Skin of body (tissue), 2 donors: ENCODE results near the gene AGK. TPM values are rescaled to one million over a fixed set of nuclear protein-coding genes. Genes with fewer than 3 reads are reported as not detected.
"Not testable (repeated sequence)": the region's sequence is repeated elsewhere in the genome, so short reads cannot be mapped to it uniquely, and the experiment has no call there.

Experiments
- DNase-seq: peaks from one replicate; lab custom pipeline; 2025; lab: John Stamatoyannopoulos, UW
- total RNA-seq: library from RNA; depleted of rRNA; stranded (reverse); fragments of >200 nt; gene quantifications from one replicate; pipeline ENCODE4 v1.2.3, GENCODE V29; 2014

The AGK gene
- total RNA-seq, 1 donor from 2014 or later = 29.9 TPM

DNA sequence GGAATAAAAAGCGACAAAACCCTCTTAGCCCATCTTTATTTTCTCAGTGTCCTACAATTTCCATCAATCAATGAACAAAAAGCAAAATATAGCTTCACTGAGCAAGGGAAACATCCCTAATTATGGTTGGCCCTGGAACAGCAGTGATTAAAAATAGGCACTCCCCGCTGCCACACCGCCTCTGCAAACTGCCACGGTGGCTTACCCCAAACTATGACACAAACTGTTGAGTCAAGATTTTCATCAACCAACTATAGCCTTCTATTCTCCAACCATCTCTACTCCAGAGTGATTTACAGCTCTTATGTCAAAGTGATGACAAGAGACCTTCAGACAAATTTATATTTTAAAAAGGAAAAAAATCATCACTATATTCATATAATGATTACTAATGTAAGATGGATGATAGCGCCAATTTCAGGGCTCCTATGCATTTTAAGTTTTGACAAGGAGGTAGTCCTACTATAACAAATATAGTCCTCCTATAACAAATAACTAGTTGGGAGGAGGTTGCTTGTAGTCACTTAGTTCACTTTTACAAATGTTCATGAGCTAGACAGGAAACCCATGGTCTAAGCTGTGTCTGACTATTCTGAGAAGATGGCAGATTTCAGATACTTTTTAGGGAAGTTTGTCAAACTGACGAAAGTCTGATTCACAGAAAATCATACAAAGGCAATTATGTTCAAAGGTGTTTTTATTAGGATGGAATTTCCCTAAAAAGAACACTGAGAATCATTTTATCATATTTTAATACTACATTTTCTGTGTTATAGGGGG lies 124.4 kb downstream of the AGK start:
- no peak for DNase-seq

DNA sequence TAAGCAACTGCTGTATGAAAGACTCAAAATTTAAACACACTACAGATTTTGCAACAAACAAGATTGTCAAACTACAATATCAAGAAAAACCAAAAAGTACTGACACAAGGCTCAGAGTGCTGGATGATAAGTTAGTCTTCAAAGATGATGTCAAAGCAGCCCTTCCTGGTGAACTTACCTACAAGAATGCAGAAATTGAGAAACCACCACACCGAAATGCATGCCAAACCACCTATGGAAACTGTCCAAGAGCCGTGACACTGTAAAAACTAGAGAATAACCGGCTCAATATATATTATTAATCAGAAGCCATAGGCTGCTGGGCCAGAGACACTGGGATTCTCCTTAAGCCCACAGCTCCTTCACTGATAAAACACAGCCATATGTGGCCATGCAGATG lies 125.4 kb downstream of the AGK start:
- DNase-seq = no peak

DNA sequence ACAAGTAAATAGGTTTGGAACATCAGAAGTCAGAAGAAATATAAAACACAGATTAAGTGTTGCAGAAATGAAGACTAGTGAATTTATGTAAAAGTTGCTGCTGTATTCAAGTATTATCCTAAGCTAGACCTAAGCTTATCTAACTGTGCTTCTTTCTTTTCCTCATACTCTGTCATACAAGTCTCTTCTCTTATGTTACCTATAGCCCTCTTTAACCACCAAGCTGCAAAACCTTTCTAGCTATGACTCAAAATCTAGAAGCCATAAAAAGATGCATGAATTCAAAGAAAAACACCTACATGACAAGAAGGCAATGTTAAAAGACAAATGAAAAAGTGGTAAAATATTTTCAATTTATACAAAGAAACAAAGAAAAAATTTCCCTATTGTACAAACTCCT lies 127.8 kb downstream of the AGK start:
- no peak for DNase-seq

DNA sequence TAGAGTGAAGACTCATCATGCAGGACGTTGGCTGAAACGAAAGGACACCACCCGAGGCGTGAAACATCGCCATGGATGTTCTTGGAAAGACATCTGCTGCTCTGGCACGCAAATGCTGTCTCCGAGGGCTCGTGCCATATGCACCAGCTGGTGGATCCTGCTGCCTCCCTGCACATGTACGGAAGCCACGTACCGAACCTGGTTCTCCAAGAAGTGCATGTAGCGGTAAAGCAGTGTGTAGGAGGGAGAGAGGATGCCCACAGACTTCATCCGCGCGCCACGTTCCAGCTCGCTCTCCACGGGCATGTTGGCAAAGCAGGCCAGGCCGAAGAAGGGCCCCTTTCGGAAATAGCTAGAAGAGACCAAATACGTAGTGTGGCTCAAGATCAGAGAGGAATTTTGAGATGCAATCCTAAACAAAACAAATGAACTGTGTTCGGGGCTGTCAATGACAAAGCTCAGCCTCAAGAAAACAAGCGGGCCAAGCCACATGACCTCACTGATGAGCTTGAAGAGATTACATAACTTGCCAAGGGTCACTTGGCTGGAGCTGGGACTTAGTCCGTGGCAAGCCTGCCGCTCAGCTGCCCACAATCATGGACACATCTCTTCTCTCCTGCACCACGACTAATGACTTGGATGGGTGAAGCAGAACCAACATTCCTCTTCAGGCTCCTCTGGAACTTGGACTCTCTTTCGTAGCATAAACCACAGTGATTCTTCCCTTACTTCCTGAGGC lies 134.2 kb downstream of the AGK start:
- DNase-seq = no peak

DNA sequence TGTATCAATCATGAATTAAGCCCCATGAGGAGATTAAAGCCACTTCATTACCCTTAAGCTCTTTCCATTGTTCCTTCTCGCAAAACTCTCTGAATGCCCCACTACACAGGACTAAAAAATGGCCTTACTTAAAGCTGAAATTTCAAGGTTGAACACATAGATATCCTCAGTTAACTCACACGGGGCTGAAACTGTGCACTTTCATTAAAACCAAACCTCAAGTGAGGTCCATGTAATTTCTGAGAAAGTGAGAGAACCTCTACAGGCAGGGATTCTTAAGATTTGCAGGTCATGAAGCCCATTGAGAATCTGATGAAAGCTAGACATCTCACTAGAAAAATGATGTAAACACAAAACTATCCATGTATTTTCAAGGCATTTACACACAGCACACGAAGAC lies 134.9 kb downstream of the AGK start:
- no peak for DNase-seq

DNA sequence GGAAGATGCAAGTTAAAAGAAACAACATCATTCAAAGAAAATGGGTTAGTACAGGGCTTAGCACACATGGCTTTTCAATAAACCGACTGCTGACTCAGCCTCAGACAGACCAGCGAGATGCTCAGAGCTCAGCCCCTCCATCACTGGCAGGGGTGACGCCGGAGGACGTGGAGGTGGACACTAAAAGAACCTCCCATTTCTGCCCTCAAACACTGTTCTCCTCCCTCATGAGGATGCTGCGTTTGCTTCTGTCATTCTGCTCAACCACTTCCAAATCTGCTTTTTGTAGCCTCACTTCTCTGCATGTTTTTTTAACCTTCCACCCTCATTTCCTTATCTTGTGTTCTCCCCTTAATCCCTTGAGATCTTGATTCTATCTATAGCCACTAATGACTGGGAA lies 135.5 kb downstream of the AGK start:
- no peak for DNase-seq

DNA sequence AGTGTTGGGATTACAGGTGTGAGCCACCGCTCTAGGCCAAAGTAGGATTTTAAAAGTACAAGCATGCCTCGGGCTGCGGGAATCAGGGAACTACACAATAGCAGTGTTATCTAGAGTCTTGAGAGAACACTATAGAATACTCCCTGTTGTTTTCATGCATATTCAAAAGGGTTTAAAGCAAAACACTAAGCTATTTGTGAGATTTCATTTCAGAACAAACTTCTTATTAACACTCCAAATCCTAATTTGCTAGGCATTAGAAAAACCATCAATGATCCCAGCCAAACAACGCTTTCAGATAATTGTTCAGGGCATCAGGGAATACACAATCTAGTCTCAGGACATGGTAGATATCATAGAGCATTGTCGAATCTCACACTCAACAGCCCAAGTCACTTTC lies 136.8 kb downstream of the AGK start:
- no peak for DNase-seq

DNA sequence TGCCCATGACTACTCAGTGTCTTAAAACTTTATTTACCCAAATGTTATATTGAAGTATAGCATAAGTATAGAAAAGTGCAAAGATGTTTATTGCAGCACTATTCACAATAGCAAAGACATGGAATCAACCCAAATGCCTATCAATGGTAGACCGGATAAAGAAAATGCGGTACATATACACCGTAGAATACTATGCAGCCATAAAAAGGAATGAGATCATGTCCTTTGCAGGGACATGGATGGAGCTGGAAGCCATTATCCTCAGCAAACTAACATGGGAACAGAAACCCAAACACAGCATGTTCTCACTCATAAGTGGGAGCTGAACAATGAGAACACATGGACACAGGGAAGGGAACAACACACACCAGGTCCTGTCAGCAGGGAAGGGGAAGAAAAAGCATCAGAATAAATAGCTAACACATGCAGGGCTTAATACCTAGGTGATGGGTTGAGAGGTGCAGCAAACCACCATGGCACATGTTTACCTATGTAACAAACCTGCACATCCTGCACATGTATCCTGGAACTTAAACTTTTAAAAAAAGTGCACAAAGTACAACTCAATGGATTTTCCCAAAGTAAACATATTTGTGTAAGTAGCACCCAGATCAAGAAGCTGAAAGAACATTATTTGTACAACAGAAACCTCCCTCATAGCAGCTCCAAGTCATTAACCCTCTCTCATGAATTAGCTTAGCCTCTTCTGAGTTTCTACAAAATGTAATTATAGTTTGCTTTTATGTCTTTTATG lies 138.0 kb downstream of the AGK start:
- not testable (repeated sequence) for DNase-seq

DNA sequence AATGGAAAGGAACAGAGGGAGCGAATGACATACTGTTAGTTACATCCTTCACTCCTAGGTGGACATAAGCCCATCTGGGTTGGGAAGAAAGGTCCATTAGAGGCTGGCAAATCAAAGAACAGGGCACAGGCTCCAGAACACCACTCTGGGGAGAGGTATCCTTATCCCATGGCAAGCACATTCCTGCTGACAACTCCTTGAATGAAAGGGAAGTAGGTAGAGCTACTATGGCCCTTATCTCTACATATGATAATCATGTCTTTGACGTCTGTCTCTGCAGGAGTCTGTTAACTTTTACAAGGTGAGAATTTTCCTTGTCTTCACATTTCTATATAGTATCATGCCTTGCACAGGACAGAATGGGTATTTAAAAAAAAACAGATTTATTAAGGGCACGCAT lies 140.3 kb downstream of the AGK start:
- DNase-seq = no peak

DNA sequence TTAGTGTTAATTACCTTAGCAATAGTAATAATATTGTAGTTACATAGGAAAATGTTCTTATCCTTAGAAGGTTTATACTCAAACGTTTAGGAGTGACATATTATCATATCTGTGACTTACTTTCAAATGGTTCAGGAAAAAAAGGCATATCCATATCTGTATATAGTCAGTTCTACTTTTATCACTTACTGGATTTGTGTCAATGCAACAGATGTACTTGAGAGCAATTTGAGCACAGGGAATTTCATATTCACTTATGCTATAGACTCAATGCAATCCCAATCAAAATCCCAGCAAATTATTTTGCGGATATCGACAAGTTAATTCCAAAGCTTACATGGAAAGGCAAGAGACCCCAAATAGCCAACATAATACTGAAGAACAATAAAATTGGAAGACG lies 140.8 kb downstream of the AGK start:
- DNase-seq = no peak

DNA sequence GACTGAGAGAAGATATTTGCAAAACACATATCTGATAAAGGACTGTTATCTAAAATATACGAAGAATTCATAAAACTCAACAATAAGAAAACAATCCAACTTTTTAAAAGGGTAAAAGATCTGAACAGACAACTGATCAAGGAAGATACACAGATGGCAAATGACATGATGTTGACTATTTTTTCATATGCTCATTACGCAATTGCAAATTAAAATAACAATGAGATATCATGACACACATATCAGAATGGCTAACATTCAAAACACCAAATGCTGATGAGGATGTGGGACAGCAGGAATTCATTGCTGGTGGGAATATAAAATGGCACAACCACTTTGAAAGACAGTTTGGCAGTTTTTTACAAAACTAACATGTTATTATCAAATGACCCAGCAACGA lies 141.9 kb downstream of the AGK start:
- DNase-seq = no peak

DNA sequence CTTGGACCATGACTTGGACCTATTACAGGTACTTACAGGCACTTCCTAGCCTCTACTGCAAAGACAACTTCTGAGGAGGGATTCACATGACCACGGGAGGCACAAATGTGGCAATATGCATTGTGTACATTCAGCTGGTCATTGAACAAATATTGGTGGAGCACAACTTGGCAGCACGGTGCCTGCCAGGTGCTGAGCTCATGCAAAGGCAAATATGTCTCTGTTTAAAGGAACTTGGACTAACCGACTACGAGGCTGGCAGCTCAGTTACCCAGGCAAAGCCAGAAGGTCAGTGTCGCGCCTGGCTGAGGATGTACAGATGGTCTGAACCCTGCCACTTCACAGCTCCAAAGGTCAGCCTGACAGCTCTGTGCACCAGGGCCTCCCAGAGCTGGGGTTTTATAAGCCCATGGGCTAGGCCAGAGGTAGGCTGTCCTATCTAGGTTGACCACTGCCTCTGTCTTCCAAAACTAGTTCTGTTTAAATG lies 144.6 kb downstream of the AGK start:
- DNase-seq = no peak

DNA sequence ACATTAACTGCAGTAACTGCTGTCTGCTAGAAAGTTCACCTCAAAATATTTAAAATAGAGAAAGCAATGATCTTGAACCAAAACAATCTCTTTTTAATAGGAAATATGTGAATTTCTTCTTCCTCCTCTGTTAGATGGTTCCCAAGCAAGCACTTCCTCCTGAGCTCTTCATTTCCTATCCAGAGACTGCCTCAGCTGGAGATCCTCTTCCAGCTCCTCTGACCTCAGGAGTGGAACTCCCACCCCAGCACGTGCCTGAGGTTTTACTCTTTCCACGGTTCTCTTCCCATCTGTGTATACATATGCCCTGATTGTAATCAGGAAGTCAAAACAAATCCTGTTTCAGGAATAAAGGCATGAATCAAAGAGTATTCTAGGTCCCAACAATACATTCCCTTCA lies 145.1 kb downstream of the AGK start:
- no peak for DNase-seq

DNA sequence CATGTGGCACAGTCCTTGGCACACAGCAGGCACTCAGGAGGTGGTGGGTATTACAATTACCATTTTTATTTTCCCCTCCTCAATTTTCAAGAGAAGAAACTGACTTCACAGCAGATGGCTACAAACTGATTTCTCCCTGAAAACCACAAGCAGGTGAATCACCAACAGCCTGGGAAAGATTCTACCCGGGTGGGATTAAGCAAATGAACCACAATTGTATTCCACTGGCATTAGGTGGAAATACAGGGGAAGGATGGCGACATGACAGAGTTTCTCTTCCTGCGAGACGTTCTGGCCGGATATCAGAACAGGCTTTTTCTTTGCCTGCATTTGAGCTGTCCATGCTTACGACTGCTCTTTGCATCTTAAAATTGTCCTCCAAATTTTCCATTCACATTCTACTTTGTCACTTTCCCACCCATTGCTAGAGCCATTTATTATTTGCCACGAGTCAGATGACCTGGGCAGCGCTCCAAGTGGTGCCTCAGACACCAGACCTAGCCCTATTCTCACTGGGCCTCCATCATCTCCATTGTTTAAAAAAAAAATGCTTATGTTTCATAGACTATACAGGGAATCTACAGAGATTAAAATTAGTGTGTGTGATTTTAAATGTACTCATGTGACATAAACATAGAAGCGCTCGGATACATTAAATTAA lies 146.1 kb downstream of the AGK start:
- no peak for DNase-seq

DNA sequence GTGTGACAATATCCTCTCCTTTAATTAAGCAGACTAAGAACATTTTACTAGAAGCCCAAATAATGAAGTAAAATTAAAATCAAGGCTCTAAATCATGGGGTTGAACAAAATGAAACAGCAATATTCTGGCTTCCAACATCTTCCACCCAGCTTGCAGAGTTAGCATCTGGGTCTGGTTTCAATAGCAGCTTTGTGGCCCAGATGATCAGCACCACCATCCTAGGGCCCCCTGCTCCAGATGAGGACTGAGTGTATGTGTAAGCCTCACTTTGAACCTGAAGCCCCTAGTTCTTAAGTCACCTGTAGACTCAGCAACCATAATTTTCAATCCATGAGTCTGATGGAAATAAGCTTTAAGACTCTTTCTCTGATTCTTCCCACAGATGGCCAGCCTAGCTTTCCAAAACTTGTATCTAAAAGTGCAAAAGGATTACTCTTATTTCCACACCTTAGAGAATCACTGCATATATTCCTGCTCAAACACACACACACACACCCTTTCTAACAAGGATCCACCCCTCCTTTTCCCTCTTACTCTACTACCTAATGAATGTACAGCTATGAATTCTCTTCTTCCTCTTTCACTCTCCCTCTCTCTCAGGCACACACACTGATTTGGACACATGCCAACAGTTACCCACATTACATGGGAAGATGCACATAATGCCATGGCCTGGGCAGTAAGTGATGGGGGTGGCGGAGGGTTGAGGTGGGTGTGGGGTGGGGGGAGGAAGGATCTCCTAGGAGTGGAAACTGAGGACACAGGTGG lies 147.2 kb downstream of the AGK start:
- DNase-seq = no peak

DNA sequence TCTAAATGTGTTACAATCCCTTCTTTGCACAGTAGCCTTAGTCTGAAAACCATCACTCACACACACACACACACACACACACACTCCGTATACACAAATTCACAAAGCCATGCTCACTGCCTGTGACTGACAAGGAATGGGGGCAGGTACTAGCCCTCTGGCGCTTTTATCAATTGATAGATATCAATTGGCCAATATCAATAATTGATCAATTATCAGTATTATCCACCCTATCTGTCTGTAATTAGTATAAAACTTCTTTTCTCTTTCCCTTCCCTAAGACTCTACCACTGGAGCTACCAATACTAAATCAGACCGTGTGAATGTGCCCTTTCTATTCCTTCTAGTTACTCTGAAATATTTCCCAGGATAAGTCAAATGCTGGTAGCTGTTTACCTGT lies 148.7 kb downstream of the AGK start:
- no peak for DNase-seq

DNA sequence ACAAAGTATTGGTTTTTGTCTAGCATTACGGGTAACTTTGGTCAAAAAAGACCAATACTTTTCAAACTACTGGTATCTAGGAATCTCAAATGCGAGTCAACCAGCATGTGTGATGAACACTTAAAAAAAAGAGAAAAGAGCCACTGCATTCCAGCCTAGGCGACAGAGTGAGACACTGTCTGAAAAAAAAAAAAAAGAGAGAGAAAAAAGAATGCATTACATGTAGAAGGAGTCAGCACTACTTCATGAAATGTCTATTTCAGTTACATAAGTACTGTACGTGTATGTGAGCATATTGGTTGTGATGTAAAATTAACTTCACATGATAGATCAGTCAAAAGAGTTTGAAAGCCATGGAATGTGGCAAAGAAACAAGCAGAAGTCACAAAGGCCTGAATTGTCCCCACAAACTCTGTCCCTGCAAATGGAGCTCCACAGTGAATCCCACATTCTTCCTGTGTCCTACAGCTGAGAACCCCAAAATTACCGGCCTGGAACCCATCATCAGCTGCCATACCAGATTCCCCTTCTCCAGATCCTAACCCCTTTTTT lies 149.2 kb downstream of the AGK start:
- no peak for DNase-seq

DNA sequence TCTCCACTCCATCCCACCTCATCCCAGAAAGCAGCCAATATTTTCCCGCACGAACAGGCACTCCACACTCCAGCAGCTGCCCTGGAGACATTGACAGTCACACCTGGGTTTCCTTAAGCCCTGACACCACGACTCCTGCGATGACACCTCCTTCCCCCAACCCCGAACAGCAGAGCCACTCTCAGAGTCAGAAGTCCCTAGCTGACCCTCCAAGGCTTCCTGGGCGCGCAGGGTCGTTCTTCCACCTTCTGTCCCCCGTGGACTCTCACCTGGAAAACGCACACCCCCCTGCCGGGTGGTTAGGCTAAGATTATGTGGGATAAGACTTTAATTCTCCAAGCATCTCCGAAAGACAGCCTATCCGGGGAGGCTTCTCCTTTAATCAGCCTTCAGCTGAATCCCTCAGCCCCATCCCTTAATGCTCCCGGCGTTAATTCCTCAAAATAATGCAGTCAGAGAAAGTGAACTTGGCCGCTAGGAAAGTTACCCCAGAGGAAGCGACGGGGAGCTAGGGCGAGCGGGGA lies 149.7 kb downstream of the AGK start:
- no peak for DNase-seq

DNA sequence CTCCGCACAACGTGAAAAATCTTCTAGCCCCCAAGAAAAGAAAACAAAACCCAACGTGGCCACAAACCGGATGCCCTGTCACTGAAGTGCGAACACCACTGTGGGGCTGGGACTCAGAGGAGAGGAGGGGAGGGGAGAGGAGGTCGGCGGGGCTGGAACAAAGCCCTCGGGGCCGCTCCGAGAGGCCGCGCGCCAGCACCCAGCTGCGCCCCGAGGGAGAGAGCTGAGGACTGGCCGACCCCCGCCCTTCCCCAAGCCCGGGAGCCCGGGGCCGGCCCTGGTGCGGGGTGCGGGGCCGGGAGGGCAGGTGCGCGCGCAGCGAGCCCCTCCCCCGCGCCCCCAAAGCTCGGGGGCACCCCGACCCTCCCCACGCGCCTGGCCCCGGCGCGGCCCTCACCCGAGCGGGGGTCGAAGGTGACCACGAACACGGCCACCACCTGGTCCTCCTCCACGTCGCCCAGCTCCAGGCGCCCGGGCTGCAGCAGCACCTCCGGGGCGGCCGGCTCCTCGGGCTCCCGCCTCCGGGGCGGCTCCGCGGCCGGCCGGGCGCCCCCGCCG lies 150.4 kb downstream of the AGK start:
- peak; percentile 9 for DNase-seq

DNA sequence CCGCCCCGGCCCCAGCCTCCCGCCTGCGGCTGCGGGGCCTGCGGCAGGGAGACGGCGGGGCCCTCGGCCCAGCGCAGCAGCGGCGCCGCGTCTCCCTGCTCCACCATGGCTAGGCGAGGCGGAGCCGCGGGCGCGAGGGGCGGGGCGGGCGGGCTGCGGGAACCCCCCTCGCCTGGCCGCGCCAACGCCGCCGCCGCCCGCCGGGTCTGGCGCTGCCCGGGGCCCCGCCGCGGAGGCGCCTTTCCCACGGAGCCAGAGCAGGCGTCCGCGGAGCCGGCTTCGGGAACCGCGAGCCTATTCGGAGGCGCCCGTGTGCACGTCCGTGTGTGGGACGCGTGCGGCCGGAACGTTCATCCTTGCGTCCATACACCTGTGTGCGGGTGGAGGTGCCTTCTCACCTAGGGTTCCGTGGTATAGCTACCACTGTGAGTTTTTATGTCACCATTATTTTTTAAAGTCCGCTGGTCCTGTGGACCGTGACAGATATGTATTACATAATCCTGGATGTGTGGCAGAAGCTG lies 150.9 kb downstream of the AGK start, which contains the start of gene DENND11:
DENND11 (minus strand) TSS at position 120 of the 521 bp plus-strand sequence; CDS start at position 107, 13 bp downstream.
- no peak for DNase-seq
